Measurements from ENCODE around the gene GPR146.

DNA sequence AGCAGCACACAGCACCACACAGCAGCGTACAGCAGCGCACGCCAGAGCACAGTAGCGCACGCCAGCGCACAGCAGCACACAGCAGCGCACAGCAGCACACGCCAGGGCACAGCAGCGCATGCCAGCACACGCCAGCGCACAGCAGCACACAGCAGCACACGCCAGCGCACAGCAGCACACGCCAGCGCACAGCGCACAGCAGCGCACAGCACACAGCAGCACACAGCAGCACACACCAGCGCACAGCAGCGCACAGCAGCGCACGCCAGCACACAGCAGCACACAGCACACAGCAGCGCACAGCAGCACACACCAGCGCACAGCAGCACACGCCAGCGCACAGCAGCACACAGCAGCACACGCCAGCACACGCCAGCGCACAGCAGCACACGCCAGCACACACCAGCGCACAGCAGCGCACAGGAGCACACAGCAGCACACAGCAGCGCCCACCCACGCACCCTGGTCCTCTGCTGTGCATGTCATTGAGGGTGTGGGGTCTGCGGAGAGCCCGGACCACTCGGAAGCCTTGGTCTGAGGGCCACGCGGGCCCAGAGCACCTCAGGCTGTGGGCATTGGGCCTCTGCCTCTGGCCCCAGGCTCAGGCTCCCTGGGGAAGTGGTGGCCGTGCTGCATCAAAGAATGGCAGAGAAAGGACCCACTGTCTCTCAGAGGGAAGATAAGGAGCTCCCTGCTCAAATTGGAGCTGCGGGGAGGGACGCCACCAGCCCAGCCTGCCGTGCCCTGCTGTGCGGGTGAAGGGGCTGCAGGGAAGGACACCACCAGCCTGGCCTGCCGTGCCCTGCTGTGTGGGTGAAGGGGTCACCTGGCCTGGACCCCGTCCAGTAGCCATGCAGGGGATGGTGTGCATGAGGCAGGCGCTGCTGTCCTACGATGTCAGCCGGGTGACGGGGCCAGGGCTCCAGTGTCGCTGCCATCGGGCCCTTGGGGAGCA is 27.5 kb upstream of the GPR146 start:
- no peak for TF ChIP-seq CTCF (IDR thresholded peaks at IDR 0.05)
- TF ChIP-seq EZH2 (IDR thresholded peaks at IDR 0.05): no peak
- no peak for TF ChIP-seq EZH2phosphoT487 (IDR thresholded peaks at IDR 0.05)

Data from neural progenitor cell (in vitro differentiated cells).